ENCODE data around the gene APPL1.
"Not testable (repeated sequence)": the region's sequence is repeated elsewhere in the genome, so short reads cannot be mapped to it uniquely, and the experiment has no call there.

The APPL1 gene

DNA sequence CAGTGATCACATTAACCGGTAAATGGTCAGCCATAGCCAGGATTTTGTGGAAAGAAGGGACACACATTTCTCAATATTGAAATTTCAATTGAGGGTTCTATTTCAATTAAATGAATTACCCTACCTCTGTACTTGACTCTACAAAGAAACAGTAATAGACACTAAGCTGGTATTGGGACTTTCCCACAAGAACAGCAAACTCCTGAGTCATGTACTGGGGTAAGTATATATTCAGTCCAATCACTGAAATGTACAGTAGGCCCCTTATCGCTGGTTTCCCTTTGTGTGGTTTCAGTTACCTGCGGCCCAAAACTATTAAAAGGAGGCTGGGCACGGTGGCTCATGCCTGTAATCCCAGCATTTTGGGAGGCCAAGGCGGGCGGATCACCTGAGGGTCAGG is 47.3 kb downstream of the APPL1 start:
- DNase-seq (ENCODE audit: low read depth, low spot score): no peak

- no peak for DNase-seq (ENCODE audit: low read depth, low spot score)
Observed at GRCh38 chr3:57275393-57275792, 47.9 kb downstream of the APPL1 start.

GRCh38 chr3:57278237-57278636 is 50.7 kb downstream of the APPL1 start:
- DNase-seq (ENCODE audit: low read depth, low spot score): no peak

DNA sequence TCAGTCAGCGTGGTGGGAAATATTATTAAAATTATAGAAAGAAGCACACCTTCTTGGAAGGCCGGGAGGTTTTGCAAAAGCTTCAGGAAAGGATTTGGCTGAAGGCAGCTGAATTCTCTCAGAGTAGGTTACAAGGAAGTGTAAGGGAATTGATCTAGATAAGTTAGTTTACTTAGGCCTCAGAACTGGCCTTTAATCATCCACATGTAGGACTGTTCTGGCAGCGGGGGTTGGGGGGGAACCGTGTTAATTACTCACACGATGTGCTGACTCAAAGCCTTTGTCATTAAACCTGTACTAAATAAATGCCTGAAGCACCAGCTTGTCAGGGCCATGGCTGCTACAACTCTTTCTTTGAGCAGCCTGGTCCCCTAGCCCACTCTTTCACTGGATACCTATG is 52.2 kb downstream of the APPL1 start:
- no peak for DNase-seq (ENCODE audit: low read depth, low spot score)

- DNase-seq (ENCODE audit: low read depth, low spot score): no peak
Observed at GRCh38 chr3:57281715-57282114, 54.2 kb downstream of the APPL1 start.

GRCh38 chr3:57283334-57283733 is 55.8 kb downstream of the APPL1 start:
- no peak for DNase-seq (ENCODE audit: low read depth, low spot score)

- no peak for DNase-seq (ENCODE audit: low read depth, low spot score)
Observed at GRCh38 chr3:57287205-57287604, 59.7 kb downstream of the APPL1 start.

DNA sequence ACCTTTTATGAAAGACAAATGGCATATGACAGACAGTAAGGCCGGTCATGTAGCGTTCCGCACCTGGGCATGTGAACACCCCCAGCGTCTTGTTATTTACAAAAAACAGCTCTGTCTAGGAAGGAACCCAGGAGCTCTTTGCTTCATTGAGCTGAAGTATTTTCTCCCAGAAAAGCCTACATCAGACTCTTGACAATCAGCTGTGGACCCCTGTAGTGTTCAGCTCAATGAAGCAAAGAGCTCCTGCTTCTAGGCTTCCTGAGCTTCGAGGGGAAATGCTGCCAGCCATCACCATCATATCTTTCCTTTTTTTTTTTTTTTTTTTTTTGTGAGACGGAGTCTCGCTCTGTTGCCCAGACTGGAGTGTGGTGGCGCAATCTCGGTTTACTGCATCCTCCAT is 60.9 kb downstream of the APPL1 start:
- DNase-seq (ENCODE audit: low read depth, low spot score): no peak

- DNase-seq (ENCODE audit: low read depth, low spot score): no peak
Observed at GRCh38 chr3:57292159-57292896, 64.8 kb downstream of the APPL1 start, which contains the start of gene ASB14. TSS of gene ASB14 (minus strand) at chr3:57292685. CDS start at chr3:57292033, 652 bp downstream.

GRCh38 chr3:57292897-57293526 is 65.5 kb downstream of the APPL1 start:
- DNase-seq (ENCODE audit: low read depth, low spot score): no peak

DNA sequence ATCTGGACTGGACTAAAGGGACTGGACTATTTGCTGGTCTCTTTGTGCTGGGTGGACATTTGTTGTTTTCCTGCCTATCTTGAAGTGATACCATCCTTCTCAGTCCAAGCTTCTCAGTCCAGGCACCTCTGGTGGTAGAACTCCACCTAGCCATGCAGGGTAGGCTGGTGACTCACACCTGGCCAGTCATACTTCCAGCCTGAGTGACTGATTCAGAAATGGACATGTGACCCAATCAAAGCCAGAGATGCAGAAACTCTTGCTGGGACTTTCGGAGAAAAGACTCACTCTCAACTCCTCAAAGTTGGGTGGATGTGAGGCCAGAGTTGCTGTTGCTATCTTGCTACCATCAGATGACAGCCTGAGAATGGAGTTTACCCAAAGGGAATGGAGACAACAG is 70.5 kb downstream of the APPL1 start:
- DNase-seq (ENCODE audit: low read depth, low spot score): no peak

DNA sequence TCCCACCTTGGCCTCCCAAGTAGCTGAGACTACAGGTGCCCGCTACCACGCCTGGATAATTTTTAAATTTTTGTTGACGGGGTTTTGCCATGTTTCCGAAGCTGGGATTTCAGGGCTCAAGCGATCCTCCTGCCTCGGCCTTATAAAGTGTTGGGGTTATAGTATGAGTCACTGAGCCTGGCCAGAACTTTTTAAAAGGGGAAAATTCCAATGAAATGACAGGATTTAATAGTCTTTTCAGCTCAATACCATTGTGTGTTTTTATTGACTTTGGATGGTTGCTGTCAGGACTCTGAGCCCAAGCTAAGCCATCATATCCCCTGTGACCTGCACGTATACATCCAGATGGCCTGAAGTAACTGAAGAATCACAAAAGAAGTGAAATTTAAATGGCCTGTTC is 76.0 kb downstream of the APPL1 start:
- DNase-seq (ENCODE audit: low read depth, low spot score): not testable (repeated sequence)

DNA sequence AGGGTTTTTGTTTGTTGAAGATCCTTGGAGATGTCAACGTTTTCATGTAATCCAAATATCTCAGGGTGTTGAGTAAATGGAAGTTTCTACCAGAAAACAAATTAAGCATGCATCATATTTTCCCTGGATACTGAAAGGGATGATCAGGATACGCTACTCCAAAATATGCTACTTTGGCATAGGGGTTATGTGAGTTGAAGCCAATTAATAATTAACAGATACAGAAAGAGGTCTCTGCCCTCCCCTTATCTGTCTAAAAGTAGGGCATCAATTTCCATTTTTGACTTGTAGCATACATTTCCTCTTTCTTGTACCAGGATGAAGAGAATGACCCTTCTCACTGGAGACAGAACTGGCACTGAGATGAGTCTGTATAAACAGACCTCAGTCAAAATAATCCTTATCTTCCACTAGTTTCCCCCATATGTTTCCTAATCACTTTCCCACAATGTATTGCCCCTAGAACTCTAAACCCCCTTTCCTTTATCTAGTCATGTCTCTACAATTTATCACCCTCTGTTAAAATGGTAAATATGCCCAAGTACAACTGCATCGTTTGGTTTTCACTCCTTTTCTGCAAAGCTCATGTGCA is 82.3 kb downstream of the APPL1 start:
- DNase-seq (ENCODE audit: low read depth, low spot score): no peak

DNA sequence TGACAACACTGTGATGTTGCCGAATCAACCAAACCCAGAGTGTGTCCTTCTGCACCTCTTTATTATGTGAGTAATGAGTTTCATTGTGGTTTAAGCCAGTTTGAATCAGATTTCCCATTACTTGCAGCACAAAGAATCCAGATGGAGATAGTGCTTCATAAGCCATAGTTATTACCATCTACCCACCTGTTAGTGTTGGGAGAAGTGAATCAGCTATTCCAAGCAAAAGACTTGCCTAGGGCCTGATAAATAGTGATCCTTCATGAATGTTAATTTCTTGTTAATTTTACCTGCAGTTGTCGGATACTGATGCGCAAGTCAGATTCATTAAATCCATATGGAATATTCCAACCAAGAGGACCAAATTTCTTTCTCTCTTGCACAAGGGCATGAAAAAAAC is 86.7 kb downstream of the APPL1 start:
- no peak for DNase-seq (ENCODE audit: low read depth, low spot score)

Measured in activated naive CD8-positive, alpha-beta T cell treated with anti-CD3 and anti-CD28 coated beads, Interleukin-2, amount 50 U/mL, for 16 hours (primary cell).